GM23248 (cell line): ENCODE data around the gene RERE. TPM values are rescaled to one million over a fixed set of nuclear protein-coding genes. Genes with fewer than 3 reads are reported as not detected.

Experiments used
- DNase-seq: peaks from one replicate; pipeline ENCODE4 v3.0.0-alpha.2; 2015
- H2AFZ ChIP-seq: fragments of 200-600 bp; sonication (generic); 2 replicates; pipeline ENCODE4 v1.6.1; 2016; ENCODE audit warnings: antibody characterized with exemption
- H3F3A ChIP-seq: fragments of 200-600 bp; sonication (generic); 2 replicates; pipeline ENCODE4 v1.6.1; 2016; ENCODE audit warnings: mild to moderate bottlenecking, antibody characterized with exemption, mixed run types; ENCODE audit not compliant: insufficient read depth
- H3K27ac ChIP-seq: fragments of 200-600 bp; sonication (generic); 2 replicates; pipeline ENCODE4 v1.5.1; 2016; ENCODE audit warnings: mild to moderate bottlenecking
- H3K27me3 ChIP-seq: fragments of 200-600 bp; sonication (generic); replicated peaks from 2 replicates; pipeline ENCODE4 v1.6.1; 2016; ENCODE audit warnings: mild to moderate bottlenecking; ENCODE audit not compliant: insufficient read depth
- H3K36me3 ChIP-seq: fragments of 200-600 bp; sonication (generic); 2 replicates; pipeline ENCODE4 v1.6.1; 2016; ENCODE audit warnings: low read depth, mild to moderate bottlenecking
- H3K4me1 ChIP-seq: fragments of 200-600 bp; sonication (generic); 2 replicates; pipeline ENCODE4 v1.6.1; 2016; ENCODE audit warnings: mild to moderate bottlenecking; ENCODE audit not compliant: insufficient read depth
- H3K4me2 ChIP-seq: fragments of 200-600 bp; sonication (generic); one replicate; pipeline ENCODE4 v1.6.1; 2016; ENCODE audit warnings: mild to moderate bottlenecking; ENCODE audit not compliant: unreplicated experiment
- H3K4me3 ChIP-seq: fragments of 200-600 bp; sonication (generic); 2 replicates; pipeline ENCODE4 v1.5.1; 2016; ENCODE audit warnings: mild to moderate bottlenecking
- H3K79me2 ChIP-seq: fragments of 200-600 bp; sonication (generic); 2 replicates; pipeline ENCODE4 v1.6.1; 2016; ENCODE audit warnings: mild to moderate bottlenecking; ENCODE audit not compliant: insufficient read depth
- H3K9ac ChIP-seq: fragments of 200-600 bp; sonication (generic); 2 replicates; pipeline ENCODE4 v1.6.1; 2016; ENCODE audit warnings: mild to moderate bottlenecking
- H3K9me2 ChIP-seq: fragments of 200-600 bp; sonication (generic); 2 replicates; pipeline ENCODE4 v1.6.1; 2016; ENCODE audit warnings: mixed run types, mild to moderate bottlenecking, moderate library complexity; ENCODE audit not compliant: insufficient read depth
- H3K9me3 ChIP-seq: fragments of 200-600 bp; sonication (generic); one replicate; pipeline ENCODE4 v1.6.1; 2017; ENCODE audit warnings: low read depth
- H4K20me1 ChIP-seq: fragments of 200-600 bp; sonication (generic); 2 replicates; pipeline ENCODE4 v1.6.0; 2016; ENCODE audit not compliant: insufficient read depth
- EZH2 ChIP-seq: fragments of 200-600 bp; sonication (generic); IDR thresholded peaks from 2 replicates; pipeline ENCODE4 v1.6.1; 2018; ENCODE audit warnings: antibody characterized with exemption, mild to moderate bottlenecking; ENCODE audit not compliant: insufficient read depth, poor library complexity, severe bottlenecking
- EZH2phosphoT487 ChIP-seq: fragments of 200-600 bp; sonication (generic); IDR thresholded peaks from 2 replicates; pipeline ENCODE4 v1.6.1; 2018; ENCODE audit warnings: antibody characterized with exemption, moderate library complexity, mild to moderate bottlenecking, low read depth; ENCODE audit not compliant: insufficient read depth
- WGBS, 2 experiments: methylation state at CpG; one replicate each; pipeline ENCODE4 v1.1.6; 2015 to 2017; ENCODE audit warnings: low lambda C conversion rate in 2 of 2, low coverage in 1 of 2; ENCODE audit errors: missing lambda C conversion rate in 2 of 2; 5-methylcytosine and 5-hydroxymethylcytosine counted together
- in situ Hi-C: fragments of 300-500 bp; cut with MboI; formaldehyde crosslinking; loops from 2 replicates; pipeline ENCODE4 v1.15.0; 2020
- polyA plus RNA-seq: library from polyadenylated mRNA; unstranded; fragments of >200 nt; fragmentation: Nextera tagmentation; extraction: Ambion mirVana; gene quantifications from 2 replicates; pipeline ENCODE4 v1.2.1, GENCODE V29; 2016
- total RNA-seq: library from RNA; depleted of rRNA; stranded (reverse); fragments of >200 nt; shearing (Covaris generic); gene quantifications from 2 replicates; pipeline ENCODE4 v1.2.3, GENCODE V29; 2014

Gene RERE
- total and polyA plus RNA-seq, 2 experiments from 2014 or later, result 26.0 to 26.2 TPM

DNA sequence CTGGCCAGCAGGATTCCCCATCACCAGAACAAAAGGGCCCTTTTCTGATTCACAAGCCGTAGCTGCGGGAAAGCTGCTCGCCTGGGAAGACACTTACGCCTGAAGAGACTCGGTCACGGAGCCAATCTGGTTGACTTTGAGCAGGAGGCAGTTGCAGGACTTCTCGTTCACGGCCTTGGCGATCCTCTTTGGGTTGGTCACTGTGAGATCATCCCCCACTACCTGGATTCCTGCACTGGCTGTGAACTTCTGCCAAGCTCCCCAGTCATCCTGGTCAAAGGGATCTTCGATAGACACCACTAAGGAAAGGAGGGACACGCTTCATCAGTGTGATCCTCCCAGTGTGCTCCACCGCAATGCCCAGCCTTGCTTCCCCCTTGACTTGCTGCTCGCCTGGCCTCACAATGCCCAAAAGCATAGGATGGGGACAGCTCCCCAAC is 46.4 kb upstream of the RERE start:
- H3K79me2 ChIP-seq, result peaks cover 48% of the 10 kb centered on the region
- H3F3A ChIP-seq, result peaks cover 98% of the 10 kb centered on the region
- H3K4me2 ChIP-seq, result no peak overlapping the region
- H3K9me3 ChIP-seq, result no peaks in the 10 kb centered on the region
- H3K4me3 ChIP-seq, result no peak overlapping the region
- no peak overlapping the region for H2AFZ ChIP-seq
- H4K20me1 ChIP-seq, result peaks cover 13% of the 10 kb centered on the region
- peaks cover 98% of the 10 kb centered on the region for H3K36me3 ChIP-seq
- H3K27me3 ChIP-seq, result no peaks in the 10 kb centered on the region
- no peak overlapping the region for H3K9ac ChIP-seq
- H3K27ac ChIP-seq, result no peak overlapping the region
- peaks cover 5% of the 10 kb centered on the region; the same call in 1 of the 2 replicates for H3K4me1 ChIP-seq
- no peak for DNase-seq
- TF ChIP-seq EZH2phosphoT487 (no peak), EZH2 (no peak)
- in situ Hi-C loops, result no loop called here
- 95 to 99% methylated on average over 13 of the region's 13 CpGs for WGBS, 2 experiments
- no peaks in the 10 kb centered on the region for H3K9me2 ChIP-seq

DNA sequence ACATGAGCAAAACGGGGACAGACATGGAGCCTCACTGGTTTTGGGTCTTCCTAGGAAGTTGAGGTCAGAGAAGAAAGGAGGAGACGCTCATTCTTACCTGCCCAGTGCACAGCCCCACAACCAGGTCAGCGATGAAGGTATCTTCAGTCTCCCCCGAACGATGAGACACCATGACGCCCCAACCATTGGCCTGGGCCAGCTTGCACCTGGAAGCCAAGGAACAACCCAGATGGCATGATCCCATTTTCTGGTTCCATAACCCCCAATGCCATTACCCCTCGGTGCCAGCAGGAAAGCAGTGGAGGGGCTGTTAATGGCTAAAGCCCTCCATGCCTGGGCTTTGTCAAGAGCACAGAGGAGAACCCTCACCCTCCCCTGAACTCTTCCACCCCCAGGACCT is 45.7 kb upstream of the RERE start:
- Histone ChIP-seq H3K4me2 (no peak overlapping the region), H3K36me3 (peaks cover 98% of the 10 kb centered on the region), H3K27ac (no peak overlapping the region), H3K4me3 (no peak overlapping the region), H2AFZ (no peak overlapping the region), H3K4me1 (no peaks in the 10 kb centered on the region; the same call in 1 of the 2 replicates), H3F3A (peaks cover 98% of the 10 kb centered on the region), H3K9me2 (no peaks in the 10 kb centered on the region), H3K27me3 (no peaks in the 10 kb centered on the region), H3K79me2 (peaks cover 41% of the 10 kb centered on the region), H4K20me1 (peaks cover 13% of the 10 kb centered on the region), H3K9ac (no peak overlapping the region), H3K9me3 (no peaks in the 10 kb centered on the region)
- in situ Hi-C loops, result no loop called here
- 84% methylated on average over 7 of the region's 7 CpGs for WGBS, 2 experiments
- DNase-seq, result no peak
- no peak for TF ChIP-seq EZH2
- TF ChIP-seq EZH2phosphoT487, result no peak

DNA sequence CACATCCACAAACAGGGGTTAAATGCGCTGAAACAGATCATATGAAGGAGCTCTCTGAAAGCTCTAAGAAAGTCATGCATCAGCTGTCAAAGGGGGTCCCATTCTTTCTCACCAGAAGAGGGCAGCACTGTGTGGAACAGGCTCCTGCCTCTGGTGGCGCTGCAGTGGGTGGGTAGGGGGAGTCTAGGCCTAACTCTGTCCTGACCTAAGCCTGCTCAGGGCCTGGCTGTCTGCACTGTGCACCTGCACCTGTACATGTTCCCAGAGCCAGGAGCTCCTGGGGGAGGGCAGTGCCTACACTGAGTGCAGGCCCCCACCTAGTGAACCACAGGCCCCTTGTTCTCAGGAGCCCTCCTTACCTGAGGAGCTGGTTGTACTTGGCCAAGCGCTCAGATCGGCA is 45.1 kb upstream of the RERE start:
- Histone ChIP-seq H2AFZ (no peak overlapping the region), H3K27me3 (no peaks in the 10 kb centered on the region), H3K79me2 (peaks cover 35% of the 10 kb centered on the region), H4K20me1 (peaks cover 9% of the 10 kb centered on the region), H3K9ac (no peak overlapping the region), H3F3A (peaks cover 98% of the 10 kb centered on the region), H3K9me3 (no peaks in the 10 kb centered on the region), H3K4me3 (no peak overlapping the region), H3K4me1 (no peaks in the 10 kb centered on the region; the same call in 1 of the 2 replicates), H3K9me2 (no peaks in the 10 kb centered on the region), H3K36me3 (peaks cover 95% of the 10 kb centered on the region), H3K4me2 (no peak overlapping the region), H3K27ac (no peak overlapping the region)
- 95 to 99% methylated on average over 4 of the region's 4 CpGs for WGBS, 2 experiments
- peak; percentile 36 for DNase-seq
- no peak for TF ChIP-seq EZH2
- TF ChIP-seq EZH2phosphoT487, result no peak
- in situ Hi-C loops, result no loop called here

DNA sequence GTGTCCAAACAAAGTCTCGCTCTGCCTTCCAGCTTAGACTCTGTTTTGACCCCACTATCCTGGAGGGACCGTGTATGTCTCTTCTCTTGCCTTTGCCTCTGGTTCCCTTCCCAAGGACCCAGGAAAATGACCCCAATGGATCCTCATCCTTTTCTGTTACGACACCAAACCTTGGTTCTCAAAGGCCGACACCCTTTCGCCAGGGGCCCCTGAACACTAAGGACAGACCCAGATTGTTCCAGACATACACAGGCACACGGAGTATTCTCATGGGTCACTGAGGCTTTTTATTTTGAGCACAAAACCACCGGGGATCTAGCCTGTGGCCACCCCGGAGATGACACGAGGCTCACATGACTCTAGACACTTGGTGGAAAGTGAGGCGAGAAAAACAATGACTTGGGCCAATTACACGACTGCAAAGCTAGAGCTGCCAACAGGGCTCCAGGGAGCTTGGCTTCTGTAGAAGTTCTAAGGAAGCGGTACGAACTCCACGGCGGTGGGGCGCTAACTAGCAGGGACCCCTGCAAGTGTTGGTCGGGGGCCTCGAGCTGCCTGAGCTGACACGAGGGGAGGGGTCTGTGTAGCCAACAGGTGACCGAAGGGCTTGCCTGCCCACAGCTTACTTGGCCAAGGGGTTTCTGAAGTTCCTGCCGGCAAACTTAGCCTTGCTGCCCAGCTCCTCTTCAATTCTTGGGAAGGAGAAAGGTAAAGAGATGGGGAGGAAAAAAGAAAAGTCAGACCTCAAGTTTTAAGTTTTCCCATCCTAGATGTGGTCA is 43.5 kb upstream of the RERE start:
- Histone ChIP-seq H3K9me2 (no peaks in the 10 kb centered on the region), H3K9me3 (no peaks in the 10 kb centered on the region), H4K20me1 (peaks cover 9% of the 10 kb centered on the region), H3F3A (peaks cover 99% of the 10 kb centered on the region), H3K79me2 (peaks cover 22% of the 10 kb centered on the region), H3K4me2 (no peak overlapping the region), H3K27me3 (no peaks in the 10 kb centered on the region), H3K9ac (no peak overlapping the region), H3K4me1 (no peaks in the 10 kb centered on the region), H2AFZ (no peak overlapping the region), H3K4me3 (no peak overlapping the region), H3K36me3 (peaks cover 81% of the 10 kb centered on the region), H3K27ac (peak overlapping the region; percentile 7; the same call in 1 of the 2 replicates)
- TF ChIP-seq EZH2phosphoT487 (no peak), EZH2 (no peak)
- no peak for DNase-seq
- WGBS, 2 experiments, result 73 to 81% methylated on average over 21 of the region's 21 CpGs
- in situ Hi-C loops, result no loop called here
